HEK293 (cell line): ENCODE data around the gene SPTBN1.

Experiments
- CTCF ChIA-PET: fragments of 350-600 bp; formaldehyde crosslinking; extraction: SDS; loops from one replicate; lab custom pipeline; 2021; ENCODE audit warnings: antibody characterized with exemption; lab: Yijun Ruan, JAX
- POLR2A ChIA-PET: fragments of 300-600 bp; formaldehyde crosslinking; extraction: SDS; loops from one replicate; lab custom pipeline; 2020; ENCODE audit warnings: antibody characterized with exemption, inconsistent platforms; lab: Yijun Ruan, JAX
- H3K27ac ChIP-seq: fragments of 200-500 bp; sonication (Bioruptor generic); 2 replicates; pipeline ENCODE4 v1.5.1; 2014; ENCODE audit warnings: low read depth, low read length, control low read depth, inconsistent platforms; ENCODE audit errors: extremely low read depth
- H3K36me3 ChIP-seq, 2 experiments: fragments of 200-500 bp in 1 of 2; sonication (Bioruptor generic) in 1 of 2; 1 replicate in 1 of 2; 2 replicates in 1 of 2; pipeline ENCODE4 v1.5.1; 2014 to 2017; ENCODE audit warnings: inconsistent platforms in 2 of 2, low read length in 2 of 2; ENCODE audit not compliant: control insufficient read depth in 2 of 2, insufficient read depth in 1 of 2
- H3K4me1 ChIP-seq: fragments of 200-500 bp; sonication (Bioruptor generic); 2 replicates; pipeline ENCODE4 v1.5.1; 2014; ENCODE audit warnings: mild to moderate bottlenecking, low read length, inconsistent platforms; ENCODE audit not compliant: control insufficient read depth, insufficient read depth
- H3K4me3 ChIP-seq: 2 replicates; pipeline ENCODE4 v1.5.1; 2011; ENCODE audit warnings: low read depth, mild to moderate bottlenecking, control low read depth, low read length, moderate library complexity
- H3K9me3 ChIP-seq: fragments of 200-500 bp; sonication (Bioruptor generic); 2 replicates; pipeline ENCODE4 v1.5.1; 2014; ENCODE audit warnings: low read depth, low read length, inconsistent platforms; ENCODE audit not compliant: control insufficient read depth, insufficient read depth
- EGR2 ChIP-seq: fragments of 450-650 bp; formaldehyde crosslinking; IDR thresholded peaks from 2 replicates; pipeline ENCODE4 v1.5.1; 2016; ENCODE audit warnings: low read depth, missing biosample characterization, missing genetic modification characterization
- GLI2 ChIP-seq: fragments of 450-650 bp; formaldehyde crosslinking; IDR thresholded peaks from 2 replicates; pipeline ENCODE4; 2017; ENCODE audit warnings: missing biosample characterization, missing genetic modification characterization, low read depth, borderline replicate concordance
- KLF16 ChIP-seq: fragments of 450-650 bp; formaldehyde crosslinking; IDR thresholded peaks from 2 replicates; pipeline ENCODE4 v1.5.1; 2017; ENCODE audit warnings: missing biosample characterization, missing genetic modification characterization
- OSR2 ChIP-seq: fragments of 450-650 bp; formaldehyde crosslinking; IDR thresholded peaks from 2 replicates; pipeline ENCODE4 v1.5.1; 2016; ENCODE audit warnings: missing biosample characterization, missing genetic modification characterization
- PRDM2 ChIP-seq: fragments of 450-650 bp; formaldehyde crosslinking; IDR thresholded peaks from 2 replicates; pipeline ENCODE4 v1.5.1; 2016; ENCODE audit warnings: missing biosample characterization, missing genetic modification characterization, borderline replicate concordance
- SCRT1 ChIP-seq: fragments of 450-650 bp; formaldehyde crosslinking; IDR thresholded peaks from 2 replicates; pipeline ENCODE4 v1.5.1; 2016; ENCODE audit warnings: missing biosample characterization, missing genetic modification characterization, borderline replicate concordance
- SP2 ChIP-seq: fragments of 450-650 bp; formaldehyde crosslinking; IDR thresholded peaks from 2 replicates; pipeline ENCODE4 v1.5.1; 2016; ENCODE audit warnings: missing biosample characterization, missing genetic modification characterization
- YY1 ChIP-seq: fragments of 450-650 bp; formaldehyde crosslinking; IDR thresholded peaks from 2 replicates; pipeline ENCODE4 v1.5.1; 2018; ENCODE audit warnings: missing biosample characterization, missing genetic modification characterization
- ZBTB26 ChIP-seq: fragments of 450-650 bp; formaldehyde crosslinking; optimal IDR thresholded peaks from 2 replicates; pipeline ENCODE3; 2016; ENCODE audit warnings: missing biosample characterization, mild to moderate bottlenecking, missing genetic modification characterization
- ZBTB44 ChIP-seq: fragments of 450-650 bp; IDR thresholded peaks from 2 replicates; pipeline ENCODE4 v1.5.1; 2018; ENCODE audit warnings: missing biosample characterization, mild to moderate bottlenecking, missing genetic modification characterization
- ZBTB48 ChIP-seq: fragments of 450-650 bp; formaldehyde crosslinking; IDR thresholded peaks from 2 replicates; pipeline ENCODE4 v1.5.1; 2016; ENCODE audit warnings: missing biosample characterization, missing genetic modification characterization
- ZNF140 ChIP-seq: fragments of 450-650 bp; formaldehyde crosslinking; IDR thresholded peaks from 2 replicates; pipeline ENCODE4 v1.5.1; 2016; ENCODE audit warnings: missing biosample characterization, missing genetic modification characterization
- ZNF37A ChIP-seq: fragments of 450-650 bp; IDR thresholded peaks from 2 replicates; pipeline ENCODE4 v1.5.1; 2018; ENCODE audit warnings: missing biosample characterization, missing genetic modification characterization
- ZNF391 ChIP-seq: fragments of 450-650 bp; formaldehyde crosslinking; IDR thresholded peaks from 2 replicates; pipeline ENCODE4 v1.5.1; 2016; ENCODE audit warnings: low read depth, missing biosample characterization, missing genetic modification characterization, borderline replicate concordance
- ZNF530 ChIP-seq: fragments of 450-650 bp; formaldehyde crosslinking; IDR thresholded peaks from 2 replicates; pipeline ENCODE4 v1.5.1; 2016; ENCODE audit warnings: low read depth, missing biosample characterization, missing genetic modification characterization
- ZNF585B ChIP-seq: fragments of 450-650 bp; formaldehyde crosslinking; IDR thresholded peaks from 2 replicates; pipeline ENCODE4 v1.5.1; 2016; ENCODE audit warnings: missing biosample characterization, missing genetic modification characterization
- ZNF610 ChIP-seq: fragments of 450-650 bp; formaldehyde crosslinking; IDR thresholded peaks from 2 replicates; pipeline ENCODE4 v1.5.1; 2016; ENCODE audit warnings: missing biosample characterization, missing genetic modification characterization, borderline replicate concordance
- ZNF791 ChIP-seq: fragments of 450-650 bp; formaldehyde crosslinking; IDR thresholded peaks from 2 replicates; pipeline ENCODE4 v1.5.1; 2016; ENCODE audit warnings: missing biosample characterization, missing genetic modification characterization
- ZSCAN30 ChIP-seq: fragments of 450-650 bp; IDR thresholded peaks from 2 replicates; pipeline ENCODE4 v1.5.1; 2018; ENCODE audit warnings: missing biosample characterization, mild to moderate bottlenecking, missing genetic modification characterization, moderate library complexity
- TF ChIP-seq, protein P1 (sequence below): fragments of 450-650 bp; formaldehyde crosslinking; IDR thresholded peaks from 2 replicates; pipeline ENCODE4 v1.5.1; 2016; ENCODE audit warnings: missing biosample characterization, missing genetic modification characterization

Gene SPTBN1

DNA sequence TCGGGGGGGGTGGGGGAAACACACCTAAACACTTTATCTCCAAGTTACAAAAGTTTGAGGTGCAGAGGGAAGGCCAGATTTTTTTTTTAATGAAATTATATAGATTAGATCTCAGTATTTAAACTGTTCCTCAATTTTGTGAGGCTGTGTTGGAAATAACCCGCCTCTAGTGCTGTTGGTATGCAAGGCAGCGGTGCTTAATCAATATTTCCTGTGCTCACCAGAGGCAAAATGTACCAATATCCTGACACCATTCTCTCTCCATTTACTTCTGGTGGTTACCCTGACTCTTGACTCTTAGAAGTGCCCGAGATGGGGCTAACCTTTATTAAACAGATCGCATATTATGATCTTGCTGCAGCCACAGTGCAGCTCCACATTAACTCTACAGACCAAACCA is 212.6 kb downstream of the SPTBN1 start:
- peaks cover 16 to 72% of the 10 kb centered on the region in 2 experiments for H3K36me3 ChIP-seq
- POLR2A ChIA-PET, result no interaction called here

More for the DNA sequence above, 212.6 kb downstream of the SPTBN1 start:
- CTCF ChIA-PET, result no interaction called here
- H3K27ac ChIP-seq, result no peak overlapping the region
- no peaks in the 10 kb centered on the region for H3K9me3 ChIP-seq
- TF ChIP-seq OSR2, result no peak
- TF ChIP-seq SCRT1, result no peak
- TF ChIP-seq ZBTB26 (tag by site-specific recombination), result no peak
- TF ChIP-seq ZNF585B (tag by site-specific recombination), result no peak
- TF ChIP-seq, protein P1, sequence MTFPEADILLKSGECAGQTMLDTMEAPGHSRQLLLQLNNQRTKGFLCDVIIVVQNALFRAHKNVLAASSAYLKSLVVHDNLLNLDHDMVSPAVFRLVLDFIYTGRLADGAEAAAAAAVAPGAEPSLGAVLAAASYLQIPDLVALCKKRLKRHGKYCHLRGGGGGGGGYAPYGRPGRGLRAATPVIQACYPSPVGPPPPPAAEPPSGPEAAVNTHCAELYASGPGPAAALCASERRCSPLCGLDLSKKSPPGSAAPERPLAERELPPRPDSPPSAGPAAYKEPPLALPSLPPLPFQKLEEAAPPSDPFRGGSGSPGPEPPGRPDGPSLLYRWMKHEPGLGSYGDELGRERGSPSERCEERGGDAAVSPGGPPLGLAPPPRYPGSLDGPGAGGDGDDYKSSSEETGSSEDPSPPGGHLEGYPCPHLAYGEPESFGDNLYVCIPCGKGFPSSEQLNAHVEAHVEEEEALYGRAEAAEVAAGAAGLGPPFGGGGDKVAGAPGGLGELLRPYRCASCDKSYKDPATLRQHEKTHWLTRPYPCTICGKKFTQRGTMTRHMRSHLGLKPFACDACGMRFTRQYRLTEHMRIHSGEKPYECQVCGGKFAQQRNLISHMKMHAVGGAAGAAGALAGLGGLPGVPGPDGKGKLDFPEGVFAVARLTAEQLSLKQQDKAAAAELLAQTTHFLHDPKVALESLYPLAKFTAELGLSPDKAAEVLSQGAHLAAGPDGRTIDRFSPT (tag by site-specific recombination), result no peak
- no peak for TF ChIP-seq ZNF610 (tag by site-specific recombination)
- no peak for TF ChIP-seq ZNF140 (tag by site-specific recombination)
- TF ChIP-seq YY1 (tag by site-specific recombination), result no peak
- no peak for TF ChIP-seq PRDM2
- no peak for TF ChIP-seq ZBTB44 (tag by site-specific recombination)
- no peak for TF ChIP-seq KLF16 (tag by site-specific recombination)
- no peak for TF ChIP-seq ZNF37A (tag by site-specific recombination)
- no peak for TF ChIP-seq GLI2
- TF ChIP-seq EGR2 (tag by site-specific recombination), result no peak
- TF ChIP-seq ZBTB48 (tag by site-specific recombination), result no peak
- TF ChIP-seq ZNF530, result no peak
- TF ChIP-seq SP2 (tag by site-specific recombination), result no peak
- TF ChIP-seq ZNF391 (tag by site-specific recombination), result no peak
- no peak for TF ChIP-seq ZNF791 (tag by site-specific recombination)
- no peak for TF ChIP-seq ZSCAN30 (tag by site-specific recombination)
- no peak overlapping the region for H3K4me3 ChIP-seq
- H3K4me1 ChIP-seq, result no peaks in the 10 kb centered on the region
